A549 (cell line): ENCODE results near the gene PDE3A. TPM values are rescaled to one million over a fixed set of nuclear protein-coding genes. Genes with fewer than 3 reads are reported as not detected.
A peak's percentile ranks its signal among the peaks of the same experiment; 100 is the strongest.

ENCODE experiments used
- ATAC-seq, 2 experiments: fragments of 200-7000 bp in 1 of 2; fragments of >200 bp in 1 of 2; cut with Nextera tagmentation in 1 of 2; cut with Tn5 transposase in 1 of 2; 3 replicates each; pipeline versions ENCODE4 v1.8.0 to v1.9.1; 2018 to 2020; ENCODE audit warnings: mild to moderate bottlenecking in 1 of 2, moderate library complexity in 1 of 2
- CTCF ChIA-PET: fragments of 300-600 bp; sonication (Branson Sonifier 250); formaldehyde crosslinking; extraction: SDS; loops from one replicate; lab custom pipeline; 2021; ENCODE audit warnings: antibody characterized with exemption, inconsistent platforms; lab: Yijun Ruan, JAX
- POLR2A ChIA-PET: fragments of 350-600 bp; formaldehyde crosslinking; extraction: SDS; loops from one replicate; lab custom pipeline; 2021; ENCODE audit warnings: antibody characterized with exemption, inconsistent platforms; lab: Yijun Ruan, JAX
- DNase-seq, 2 experiments: peaks; one replicate each; pipeline versions ENCODE4 v3.0.0 to v3.0.0-alpha.2; 2011 to 2016; ENCODE audit warnings: low read depth in 1 of 2, low spot score in 1 of 2
- FAIRE-seq: peaks from 2 replicates; lab custom pipeline; 2011; peaks lifted over from hg19 to GRCh38; lab: Jason Lieb, UNC
- H3K27ac ChIP-seq, 2 experiments: fragments of >200 bp; sonication (Bioruptor Twin); formaldehyde crosslinking; 3 replicates each; pipeline ENCODE4 v1.5.1; 2016 to 2017
- H3K4me1 ChIP-seq: fragments of >200 bp; sonication (Bioruptor Twin); formaldehyde crosslinking; 3 replicates; pipeline ENCODE4 v1.6.1; 2016
- H3K4me2 ChIP-seq: fragments of >200 bp; sonication (Bioruptor Twin); formaldehyde crosslinking; 3 replicates; pipeline ENCODE4 v1.6.1; 2016
- H3K4me3 ChIP-seq: fragments of >200 bp; sonication (Bioruptor Twin); formaldehyde crosslinking; 3 replicates; pipeline ENCODE4 v1.5.1; 2016
- H3K9me3 ChIP-seq: fragments of >200 bp; sonication (Bioruptor Twin); formaldehyde crosslinking; 3 replicates; pipeline ENCODE4 v1.6.1; 2016
- BHLHE40 ChIP-seq: IDR thresholded peaks from 2 replicates; pipeline ENCODE4 v1.6.1; 2012; ENCODE audit warnings: low read depth, low read length, inconsistent platforms
- CBX2 ChIP-seq: fragments of 200-600 bp; sonication (generic); IDR thresholded peaks from 2 replicates; pipeline ENCODE4 v1.6.1; 2016; ENCODE audit warnings: low read depth, mild to moderate bottlenecking, borderline replicate concordance
- CBX8 ChIP-seq: fragments of 200-600 bp; sonication (generic); IDR thresholded peaks from 2 replicates; pipeline ENCODE4 v1.6.1; 2016
- CEBPB ChIP-seq, 2 experiments: fragments of >200 bp in 1 of 2; sonication (Bioruptor Twin) in 1 of 2; formaldehyde crosslinking in 1 of 2; IDR thresholded peaks; 2 replicates each; pipeline ENCODE4 v1.6.1; 2012 to 2016
- CHD4 ChIP-seq: fragments of 200-600 bp; sonication (generic); IDR thresholded peaks from 2 replicates; pipeline ENCODE4 v1.6.1; 2016; ENCODE audit warnings: antibody characterized with exemption, mild to moderate bottlenecking, borderline replicate concordance
- CTCF ChIP-seq: fragments of >200 bp; sonication (Bioruptor Twin); formaldehyde crosslinking; IDR thresholded peaks from 3 replicates; pipeline ENCODE4 v1.5.1; 2016
- EHF ChIP-seq: fragments of 250-450 bp; sonication (Bioruptor Pico); IDR thresholded peaks from 2 replicates; pipeline ENCODE4 v1.5.0; 2020; ENCODE audit warnings: mild to moderate bottlenecking
- EHMT2 ChIP-seq: fragments of 200-600 bp; sonication (generic); IDR thresholded peaks from 2 replicates; pipeline ENCODE4 v1.6.1; 2016; ENCODE audit warnings: antibody characterized with exemption, low read depth, mild to moderate bottlenecking, moderate library complexity
- ELK1 ChIP-seq: fragments of 150-350 bp; IDR thresholded peaks from 2 replicates; pipeline ENCODE4 v1.6.1; 2014; ENCODE audit warnings: low read depth, mild to moderate bottlenecking, low read length
- EP300 ChIP-seq, 2 experiments: fragments of >200 bp; sonication (Bioruptor Twin); formaldehyde crosslinking; IDR thresholded peaks; 2 replicates in 1 of 2; 3 replicates in 1 of 2; pipeline ENCODE4 v1.6.1; 2016 to 2017
- ESRRA ChIP-seq: fragments of 150-350 bp; IDR thresholded peaks from 2 replicates; pipeline ENCODE4 v1.6.1; 2014; ENCODE audit warnings: mild to moderate bottlenecking, low read length, borderline replicate concordance
- FOSL2 ChIP-seq, 2 experiments: fragments of 450-650 bp in 1 of 2; fragments of >200 bp in 1 of 2; sonication (Bioruptor Twin) in 1 of 2; formaldehyde crosslinking; IDR thresholded peaks; 2 replicates each; pipeline versions ENCODE4 v1.5.0 to v1.6.1; 2016 to 2020; ENCODE audit warnings: mild to moderate bottlenecking in 1 of 2, moderate library complexity in 1 of 2
- FOXS1 ChIP-seq: fragments of 250-450 bp; sonication (Bioruptor Pico); IDR thresholded peaks from 2 replicates; pipeline ENCODE4 v1.5.0; 2020; ENCODE audit warnings: mild to moderate bottlenecking, moderate library complexity
- HEYL ChIP-seq: fragments of 250-450 bp; sonication (Bioruptor Pico); IDR thresholded peaks from 2 replicates; pipeline ENCODE4 v1.8.0; 2021; ENCODE audit warnings: mild to moderate bottlenecking, moderate library complexity
- HMGXB4 ChIP-seq: fragments of 250-450 bp; sonication (Bioruptor Pico); IDR thresholded peaks from 2 replicates; pipeline ENCODE4 v1.5.0; 2021; ENCODE audit warnings: mild to moderate bottlenecking, moderate library complexity, borderline replicate concordance
- HOXA7 ChIP-seq: fragments of 250-450 bp; sonication (Bioruptor Pico); IDR thresholded peaks from 2 replicates; pipeline ENCODE4 v1.5.0; 2020; ENCODE audit warnings: mild to moderate bottlenecking, moderate library complexity
- HOXB13 ChIP-seq: fragments of 250-450 bp; sonication (Bioruptor Pico); IDR thresholded peaks from 2 replicates; pipeline ENCODE4 v1.5.0; 2020; ENCODE audit warnings: low read depth, mild to moderate bottlenecking, moderate library complexity
- HOXB5 ChIP-seq: fragments of 250-450 bp; sonication (Bioruptor Pico); IDR thresholded peaks from 2 replicates; pipeline ENCODE4 v1.5.0; 2020; ENCODE audit warnings: mild to moderate bottlenecking, moderate library complexity
- JUNB ChIP-seq: fragments of >200 bp; sonication (Bioruptor Twin); formaldehyde crosslinking; IDR thresholded peaks from 2 replicates; pipeline ENCODE4 v1.6.1; 2016
- MYC ChIP-seq: IDR thresholded peaks from 2 replicates; pipeline ENCODE4 v1.6.1; 2012; ENCODE audit warnings: mild to moderate bottlenecking, inconsistent platforms, low read length, improper control_type of control experiment, borderline replicate concordance
- NPAS2 ChIP-seq: fragments of 250-450 bp; sonication (Bioruptor Pico); IDR thresholded peaks from 2 replicates; pipeline ENCODE4 v1.8.0; 2022; ENCODE audit warnings: mild to moderate bottlenecking, moderate library complexity, borderline replicate concordance
- NR3C1 ChIP-seq: fragments of >200 bp; sonication (Bioruptor Twin); formaldehyde crosslinking; IDR thresholded peaks from 3 replicates; pipeline ENCODE4 v1.6.1; 2017
- RARB ChIP-seq: fragments of 250-450 bp; sonication (Bioruptor Pico); IDR thresholded peaks from 2 replicates; pipeline ENCODE4 v1.8.0; 2021; ENCODE audit warnings: mild to moderate bottlenecking, moderate library complexity
- RCOR1 ChIP-seq: fragments of 150-350 bp; IDR thresholded peaks from 2 replicates; pipeline ENCODE4 v1.6.1; 2014; ENCODE audit warnings: antibody characterized with exemption, low read length, low read depth
- RFX5 ChIP-seq: fragments of 450-650 bp; IDR thresholded peaks from 2 replicates; pipeline ENCODE4 v1.7.1; 2014; ENCODE audit warnings: antibody characterized with exemption, mild to moderate bottlenecking, moderate library complexity
- RNF2 ChIP-seq: fragments of 200-600 bp; sonication (generic); IDR thresholded peaks from 2 replicates; pipeline ENCODE4 v1.6.1; 2016; ENCODE audit warnings: low read depth, mild to moderate bottlenecking, antibody characterized with exemption, moderate library complexity, borderline replicate concordance
- SREBF2 ChIP-seq: fragments of 450-650 bp; IDR thresholded peaks from 2 replicates; pipeline ENCODE4 v1.6.1; 2014; ENCODE audit warnings: mild to moderate bottlenecking, moderate library complexity
- TFCP2L1 ChIP-seq: fragments of 250-450 bp; sonication (Bioruptor Pico); IDR thresholded peaks from 2 replicates; pipeline ENCODE4 v1.5.0; 2021; ENCODE audit warnings: mild to moderate bottlenecking
- ZC3H11A ChIP-seq: fragments of 450-650 bp; IDR thresholded peaks from 2 replicates; pipeline ENCODE4 v1.6.1; 2014; ENCODE audit warnings: antibody characterized with exemption, mild to moderate bottlenecking
- ZFP36 ChIP-seq: fragments of 450-650 bp; IDR thresholded peaks from 2 replicates; pipeline ENCODE4 v1.6.1; 2014; ENCODE audit warnings: borderline replicate concordance; ENCODE audit not compliant: partially characterized antibody
- ZNF302 ChIP-seq: fragments of 250-450 bp; sonication (Bioruptor Pico); IDR thresholded peaks from 2 replicates; pipeline ENCODE4 v1.9.0; 2021; ENCODE audit warnings: inconsistent platforms, mild to moderate bottlenecking, moderate library complexity
- ZSCAN20 ChIP-seq: fragments of 250-450 bp; sonication (Bioruptor Pico); IDR thresholded peaks from 2 replicates; pipeline ENCODE4 v1.8.0; 2022; ENCODE audit warnings: mild to moderate bottlenecking, moderate library complexity
- WGBS: methylation state at CpG from one replicate; pipeline ENCODE4 v1.1.6; 2017; ENCODE audit errors: missing lambda C conversion rate; 5-methylcytosine and 5-hydroxymethylcytosine counted together
- polyA plus RNA-seq, 4 experiments: library from polyadenylated mRNA; depleted of rRNA in 3 of 4; stranded (reverse); fragments of >200 nt; fragmentation: RNase III in 1 of 4; extraction: RNeasy Plus Mini Kit Qiagen cat#74134 plus additional on column Dnase treatment in 1 of 4; gene quantifications; 2 replicates in 3 of 4; 3 replicates in 1 of 4; pipeline ENCODE4 v1.2.3, GENCODE V29; 2011 to 2017
- TF ChIP-seq, protein P1 (sequence below): IDR thresholded peaks from 2 replicates; pipeline ENCODE4 v1.6.1; 2012
- TF ChIP-seq, protein P2 (sequence below): IDR thresholded peaks from 2 replicates; pipeline ENCODE4 v1.6.1; 2012
- TF ChIP-seq, protein P3 (sequence below): fragments of 250-450 bp; sonication (Bioruptor Pico); IDR thresholded peaks from 2 replicates; pipeline ENCODE4 v1.5.0; 2020; ENCODE audit warnings: low read depth, mild to moderate bottlenecking, moderate library complexity

PDE3A gene
- polyA plus RNA-seq, 2 of the 4 experiments (the other 2 are of a cell fraction) = 7.6 to 12.7 TPM

DNA sequence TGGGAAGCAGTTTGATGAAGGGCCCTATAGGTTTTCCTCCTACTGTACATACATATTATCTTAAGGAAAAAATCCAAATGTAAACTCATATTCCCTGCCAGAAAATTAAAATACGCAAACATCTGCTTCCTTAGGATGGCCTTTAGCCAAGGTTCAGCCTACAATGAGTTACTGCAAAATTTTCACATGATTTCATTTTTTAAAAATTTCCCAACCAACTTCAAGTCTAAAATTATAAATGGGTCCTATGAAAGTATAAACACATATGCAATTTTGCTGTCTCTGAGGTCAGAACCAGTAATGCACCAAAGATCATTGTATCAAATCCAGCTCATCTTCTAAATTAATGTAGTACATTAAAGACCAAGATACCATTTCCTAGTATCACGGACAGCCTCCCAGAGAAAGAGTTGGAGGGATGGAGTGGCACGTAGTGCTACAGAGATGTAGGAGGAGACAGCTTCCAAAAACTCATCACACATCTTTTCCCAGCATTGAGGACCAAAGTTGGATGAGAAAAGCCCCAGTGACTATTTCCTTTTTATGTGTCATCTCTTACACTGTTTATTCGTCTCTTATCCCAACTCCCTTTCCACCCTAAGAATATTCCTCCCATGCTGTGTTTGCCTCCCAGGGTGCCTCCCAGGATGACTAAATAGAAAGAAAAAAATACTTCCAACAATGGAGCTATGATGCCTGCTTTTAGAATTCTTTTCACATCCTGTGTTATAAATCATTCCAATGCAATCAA is 234.5 kb downstream of the PDE3A start:
- no peak overlapping the region for H3K4me3 ChIP-seq
- no peaks in the 10 kb centered on the region for H3K9me3 ChIP-seq
- H3K4me2 ChIP-seq = peak overlapping the region; percentile 56
- FAIRE-seq (peak; percentile 56), DNase-seq (peak; percentile 18 to 83), ATAC-seq (peak; percentile 78 to 87)
- POLR2A ChIA-PET = no interaction called here
- CTCF ChIA-PET = interaction anchor here (0.6 to 1.5 kb wide), 5 partner anchors 15 to 686 kb away, joined by 3 to 6 read pairs (median 3); no protein-coding TSS in a partner anchor
- 26% methylated on average over 4 of the region's 4 CpGs for WGBS
- H3K27ac ChIP-seq = peak overlapping the region; percentile 76 to 79
- H3K4me1 ChIP-seq = peaks cover 60% of the 10 kb centered on the region
- no peak for TF ChIP-seq HOXB5 (CRISPR knock-in tag)
- no peak for TF ChIP-seq SREBF2
- TF ChIP-seq HOXA7 (CRISPR knock-in tag) = no peak
- TF ChIP-seq RFX5 = no peak
- TF ChIP-seq CEBPB (IDR thresholded peaks at IDR 0.05) = no peak; a peak in 1 of 4 replicates
- TF ChIP-seq, protein P1, sequence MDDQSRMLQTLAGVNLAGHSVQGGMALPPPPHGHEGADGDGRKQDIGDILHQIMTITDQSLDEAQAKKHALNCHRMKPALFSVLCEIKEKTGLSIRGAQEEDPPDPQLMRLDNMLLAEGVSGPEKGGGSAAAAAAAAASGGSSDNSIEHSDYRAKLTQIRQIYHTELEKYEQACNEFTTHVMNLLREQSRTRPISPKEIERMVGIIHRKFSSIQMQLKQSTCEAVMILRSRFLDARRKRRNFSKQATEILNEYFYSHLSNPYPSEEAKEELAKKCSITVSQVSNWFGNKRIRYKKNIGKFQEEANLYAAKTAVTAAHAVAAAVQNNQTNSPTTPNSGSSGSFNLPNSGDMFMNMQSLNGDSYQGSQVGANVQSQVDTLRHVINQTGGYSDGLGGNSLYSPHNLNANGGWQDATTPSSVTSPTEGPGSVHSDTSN = no peak
- TF ChIP-seq HOXB13 = no peak
- TF ChIP-seq ZSCAN20 = no peak
- TF ChIP-seq ELK1 = no peak
- no peak for TF ChIP-seq CHD4
- TF ChIP-seq RARB = no peak
- no peak for TF ChIP-seq CTCF
- TF ChIP-seq, protein P2, sequence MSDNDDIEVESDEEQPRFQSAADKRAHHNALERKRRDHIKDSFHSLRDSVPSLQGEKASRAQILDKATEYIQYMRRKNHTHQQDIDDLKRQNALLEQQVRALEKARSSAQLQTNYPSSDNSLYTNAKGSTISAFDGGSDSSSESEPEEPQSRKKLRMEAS = no peak
- TF ChIP-seq ZFP36 = no peak
- no peak for TF ChIP-seq RCOR1
- no peak for TF ChIP-seq HEYL
- TF ChIP-seq NR3C1 = no peak
- TF ChIP-seq, protein P3, sequence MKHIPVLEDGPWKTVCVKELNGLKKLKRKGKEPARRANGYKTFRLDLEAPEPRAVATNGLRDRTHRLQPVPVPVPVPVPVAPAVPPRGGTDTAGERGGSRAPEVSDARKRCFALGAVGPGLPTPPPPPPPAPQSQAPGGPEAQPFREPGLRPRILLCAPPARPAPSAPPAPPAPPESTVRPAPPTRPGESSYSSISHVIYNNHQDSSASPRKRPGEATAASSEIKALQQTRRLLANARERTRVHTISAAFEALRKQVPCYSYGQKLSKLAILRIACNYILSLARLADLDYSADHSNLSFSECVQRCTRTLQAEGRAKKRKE (CRISPR knock-in tag) = no peak
- no peak for TF ChIP-seq RNF2
- no peak for TF ChIP-seq HMGXB4 (CRISPR knock-in tag)
- TF ChIP-seq CBX2 = no peak
- TF ChIP-seq FOSL2 (IDR thresholded peaks at IDR 0.05) = peak; percentile 44
- TF ChIP-seq FOSL2 (CRISPR knock-in tag; IDR thresholded peaks at IDR 0.05) = peak; percentile 76
- no peak for TF ChIP-seq ESRRA
- TF ChIP-seq BHLHE40 = no peak
- TF ChIP-seq EP300 (IDR thresholded peaks at IDR 0.05) = peak; percentile 74 to 86; a peak in 3 of 5 replicates
- no peak for TF ChIP-seq NPAS2 (CRISPR knock-in tag)
- no peak for TF ChIP-seq MYC
- TF ChIP-seq TFCP2L1 (CRISPR knock-in tag) = no peak
- TF ChIP-seq EHMT2 = no peak
- TF ChIP-seq FOXS1 = no peak
- no peak for TF ChIP-seq EHF (CRISPR knock-in tag)
- TF ChIP-seq JUNB = peak; percentile 71
- TF ChIP-seq ZNF302 (CRISPR knock-in tag) = no peak
- no peak for TF ChIP-seq ZC3H11A
- no peak for TF ChIP-seq CBX8
